Stimulated activated naive B cell treated with anti-CD40 and anti-IgM and Interleukin-4, amounts not matched to agents 10 μg/mL and 1 μg/mL and 100 μg/mL, for 72 hours (primary cell): ENCODE data around the gene CFAP46.

Experiments
- ATAC-seq, 2 donors: fragments of 150-1000 bp; cut with Tn5 transposase; replicated peaks; 2 replicates each; pipeline ENCODE4 v1.10.0; 2021; ENCODE audit warnings: moderate library complexity in 1 of 2
- DNase-seq: peaks from one replicate; pipeline ENCODE4 v3.0.0; 2021
- H3K27ac Mint-ChIP-seq: one replicate; pipeline ENCODE4 v1.8.0; 2022; ENCODE audit warnings: mild to moderate bottlenecking, mixed read lengths
- H3K27me3 Mint-ChIP-seq, 2 donors: one replicate each; pipeline ENCODE4 v1.8.0; 2022; ENCODE audit warnings: mixed read lengths in 2 of 2
- H3K36me3 Mint-ChIP-seq, 2 donors: one replicate each; pipeline ENCODE4 v1.8.0; 2022; ENCODE audit warnings: mixed read lengths in 2 of 2, mild to moderate bottlenecking in 1 of 2
- H3K4me1 Mint-ChIP-seq, 2 donors: one replicate each; pipeline ENCODE4 v1.8.0; 2022; ENCODE audit warnings: mixed read lengths in 2 of 2, mild to moderate bottlenecking in 1 of 2
- H3K4me3 Mint-ChIP-seq, 2 donors: one replicate each; pipeline ENCODE4 v1.8.0; 2022; ENCODE audit warnings: mild to moderate bottlenecking in 2 of 2, mixed read lengths in 2 of 2, moderate library complexity in 1 of 2
- H3K9me3 Mint-ChIP-seq, 2 donors: one replicate each; pipeline ENCODE4 v1.8.0; 2022; ENCODE audit warnings: mixed read lengths in 2 of 2, mild to moderate bottlenecking in 1 of 2

The CFAP46 gene

GRCh38 chr10:132983252-132984007 is 41.1 kb upstream of the CFAP46 start:
- no peaks in the 10 kb centered on the region for H3K9me3 Mint-ChIP-seq
- DNase-seq (no peak), ATAC-seq (no peak)
- peaks cover 8 to 13% of the 10 kb centered on the region in 2 donors for H3K27me3 Mint-ChIP-seq
- H3K4me1 Mint-ChIP-seq, result no peaks in the 10 kb centered on the region
- no peak overlapping the region for H3K4me3 Mint-ChIP-seq
- H3K27ac Mint-ChIP-seq, result no peak overlapping the region
- H3K36me3 Mint-ChIP-seq, result no peaks in the 10 kb centered on the region

- Mint-ChIP-seq H3K36me3 (no peaks in the 10 kb centered on the region), H3K27ac (no peak overlapping the region), H3K27me3 (peaks cover 8 to 13% of the 10 kb centered on the region in 2 donors), H3K4me3 (no peak overlapping the region), H3K9me3 (no peaks in the 10 kb centered on the region), H3K4me1 (no peaks in the 10 kb centered on the region)
- ATAC-seq, result no peak
- no peak for DNase-seq
These were observed 40.1 kb upstream of the CFAP46 start for GRCh38 chr10:132982301-132982989.

GRCh38 chr10:132981746-132982145 is 39.4 kb upstream of the CFAP46 start:
- Mint-ChIP-seq H3K9me3 (no peaks in the 10 kb centered on the region), H3K27ac (no peak overlapping the region)

GRCh38 chr10:132981173-132981555 is 38.8 kb upstream of the CFAP46 start:
- Mint-ChIP-seq H3K4me1 (no peaks in the 10 kb centered on the region), H3K36me3 (no peaks in the 10 kb centered on the region), H3K27ac (no peak overlapping the region), H3K4me3 (no peak overlapping the region), H3K9me3 (no peaks in the 10 kb centered on the region), H3K27me3 (peaks cover 10 to 19% of the 10 kb centered on the region in 2 donors)
- ATAC-seq, result no peak
- no peak for DNase-seq

More at GRCh38 chr10:132981746-132982145, 39.4 kb upstream of the CFAP46 start:
- peaks cover 8 to 16% of the 10 kb centered on the region in 2 donors for H3K27me3 Mint-ChIP-seq
- DNase-seq, result no peak
- no peaks in the 10 kb centered on the region for H3K36me3 Mint-ChIP-seq
- no peak overlapping the region for H3K4me3 Mint-ChIP-seq
- no peaks in the 10 kb centered on the region for H3K4me1 Mint-ChIP-seq
- no peak for ATAC-seq

- H3K27ac Mint-ChIP-seq, result no peak overlapping the region
- H3K36me3 Mint-ChIP-seq, result no peaks in the 10 kb centered on the region
- H3K4me1 Mint-ChIP-seq, result peaks cover 0 to 2% of the 10 kb centered on the region in 2 donors
- ATAC-seq (no peak), DNase-seq (no peak)
- peaks cover 15 to 24% of the 10 kb centered on the region in 2 donors for H3K27me3 Mint-ChIP-seq
- H3K4me3 Mint-ChIP-seq, result no peak overlapping the region
- H3K9me3 Mint-ChIP-seq, result no peaks in the 10 kb centered on the region
These were observed 38.2 kb upstream of the CFAP46 start for GRCh38 chr10:132980426-132981172.

GRCh38 chr10:132979491-132980425 is 37.4 kb upstream of the CFAP46 start:
- Mint-ChIP-seq H3K4me1 (peaks cover 0 to 2% of the 10 kb centered on the region in 2 donors), H3K36me3 (no peaks in the 10 kb centered on the region), H3K4me3 (no peak overlapping the region), H3K9me3 (no peaks in the 10 kb centered on the region), H3K27me3 (peaks cover 15 to 27% of the 10 kb centered on the region in 2 donors), H3K27ac (peak overlapping the region; percentile 51)
- ATAC-seq, result no peak
- DNase-seq, result no peak

GRCh38 chr10:132978542-132978941 is 36.2 kb upstream of the CFAP46 start:
- no peaks in the 10 kb centered on the region for H3K9me3 Mint-ChIP-seq
- ATAC-seq, result no peak

GRCh38 chr10:132977807-132978206 is 35.4 kb upstream of the CFAP46 start:
- no peak for DNase-seq
- H3K27me3 Mint-ChIP-seq, result peaks cover 16 to 39% of the 10 kb centered on the region in 2 donors
- no peaks in the 10 kb centered on the region for H3K36me3 Mint-ChIP-seq
- ATAC-seq, result no peak
- no peak overlapping the region for H3K4me3 Mint-ChIP-seq
- peaks cover 0 to 2% of the 10 kb centered on the region in 2 donors for H3K4me1 Mint-ChIP-seq
- no peak overlapping the region for H3K27ac Mint-ChIP-seq
- H3K9me3 Mint-ChIP-seq, result no peaks in the 10 kb centered on the region

More at GRCh38 chr10:132978542-132978941, 36.2 kb upstream of the CFAP46 start:
- Mint-ChIP-seq H3K27me3 (peaks cover 12 to 34% of the 10 kb centered on the region in 2 donors), H3K27ac (no peak overlapping the region), H3K36me3 (no peaks in the 10 kb centered on the region), H3K4me3 (no peak overlapping the region), H3K4me1 (peaks cover 0 to 2% of the 10 kb centered on the region in 2 donors)
- no peak for DNase-seq

- no peak for ATAC-seq
These were observed 34.7 kb upstream of the CFAP46 start for GRCh38 chr10:132977076-132977475.

GRCh38 chr10:132975831-132976682 is 33.7 kb upstream of the CFAP46 start:
- Mint-ChIP-seq H3K27ac (no peak overlapping the region), H3K36me3 (peaks cover 0 to 4% of the 10 kb centered on the region in 2 donors), H3K27me3 (peaks cover 28 to 55% of the 10 kb centered on the region in 2 donors), H3K4me1 (peaks cover 2 to 5% of the 10 kb centered on the region in 2 donors), H3K4me3 (no peak overlapping the region), H3K9me3 (no peaks in the 10 kb centered on the region)
- DNase-seq, result no peak
- no peak for ATAC-seq

More at GRCh38 chr10:132977076-132977475, 34.7 kb upstream of the CFAP46 start:
- no peaks in the 10 kb centered on the region for H3K36me3 Mint-ChIP-seq
- no peaks in the 10 kb centered on the region for H3K9me3 Mint-ChIP-seq
- no peak overlapping the region for H3K4me3 Mint-ChIP-seq
- H3K4me1 Mint-ChIP-seq, result peaks cover 0 to 2% of the 10 kb centered on the region in 2 donors
- H3K27ac Mint-ChIP-seq, result no peak overlapping the region
- H3K27me3 Mint-ChIP-seq, result peaks cover 22 to 46% of the 10 kb centered on the region in 2 donors
- DNase-seq, result no peak

- Mint-ChIP-seq H3K9me3 (peaks cover 0 to 2% of the 10 kb centered on the region in 2 donors), H3K27ac (no peak overlapping the region), H3K36me3 (peaks cover 0 to 4% of the 10 kb centered on the region in 2 donors), H3K4me1 (peaks cover 2 to 5% of the 10 kb centered on the region in 2 donors), H3K27me3 (peaks cover 28 to 55% of the 10 kb centered on the region in 2 donors), H3K4me3 (no peak overlapping the region)
- DNase-seq (no peak), ATAC-seq (no peak)
These were observed 32.8 kb upstream of the CFAP46 start for GRCh38 chr10:132974886-132975830.

GRCh38 chr10:132974249-132974796 is 32.0 kb upstream of the CFAP46 start:
- peaks cover 0 to 4% of the 10 kb centered on the region in 2 donors for H3K36me3 Mint-ChIP-seq
- DNase-seq (no peak), ATAC-seq (no peak)
- no peak overlapping the region for H3K4me3 Mint-ChIP-seq
- peaks cover 29 to 56% of the 10 kb centered on the region in 2 donors for H3K27me3 Mint-ChIP-seq
- peaks cover 0 to 2% of the 10 kb centered on the region in 2 donors for H3K9me3 Mint-ChIP-seq
- H3K27ac Mint-ChIP-seq, result no peak overlapping the region
- H3K4me1 Mint-ChIP-seq, result peaks cover 2 to 5% of the 10 kb centered on the region in 2 donors
